HepG2 (cell line): ENCODE data around the gene ETFDH. TPM values are rescaled to one million over a fixed set of nuclear protein-coding genes. Genes with fewer than 3 reads are reported as not detected.

Source experiments
- DRAP1 ChIP-seq: IDR thresholded peaks from 2 replicates; pipeline ENCODE4 v1.6.1; 2016; ENCODE audit warnings: missing genetic modification reagents, missing compliant biosample characterization
- FOXP1 ChIP-seq, 2 experiments: fragments of 450-650 bp in 1 of 2; IDR thresholded peaks; 2 replicates each; pipeline ENCODE4 v1.6.1; 2017 to 2018; ENCODE audit warnings: antibody characterized with exemption in 1 of 2
- HMGXB3 ChIP-seq: sonication (generic); formaldehyde crosslinking; IDR thresholded peaks from 2 replicates; pipeline ENCODE4 v1.4.0; 2020; ENCODE audit warnings: missing genetic modification reagents, borderline replicate concordance
- PHF8 ChIP-seq: sonication (generic); formaldehyde crosslinking; IDR thresholded peaks from 2 replicates; pipeline ENCODE4 v1.5.0; 2020; ENCODE audit warnings: missing genetic modification reagents
- TBX2 ChIP-seq: sonication (generic); formaldehyde crosslinking; IDR thresholded peaks from 2 replicates; pipeline ENCODE4 v1.5.0; 2020; ENCODE audit warnings: missing genetic modification reagents, mild to moderate bottlenecking, borderline replicate concordance
- TCF7 ChIP-seq: sonication (generic); IDR thresholded peaks from 2 replicates; pipeline ENCODE4 v1.6.1; 2016; ENCODE audit warnings: antibody characterized with exemption, low read depth
- ZKSCAN5 ChIP-seq: sonication (generic); formaldehyde crosslinking; IDR thresholded peaks from 2 replicates; pipeline ENCODE4 v1.5.1; 2020; ENCODE audit warnings: mild to moderate bottlenecking, missing genetic modification reagents
- ZNF282 ChIP-seq: fragments of 450-650 bp; IDR thresholded peaks from 2 replicates; pipeline ENCODE4 v1.6.1; 2018; ENCODE audit not compliant: partially characterized antibody
- ZNF3 ChIP-seq: IDR thresholded peaks from 2 replicates; pipeline ENCODE4 v1.7.0; 2017; ENCODE audit warnings: inconsistent platforms
- ZNF510 ChIP-seq: sonication (generic); formaldehyde crosslinking; IDR thresholded peaks from 2 replicates; pipeline ENCODE4 v1.4.0; 2020; ENCODE audit warnings: low read depth, mild to moderate bottlenecking, missing genetic modification reagents
- ZNF572 ChIP-seq: sonication (generic); formaldehyde crosslinking; IDR thresholded peaks from 2 replicates; pipeline ENCODE4 v1.5.1; 2020; ENCODE audit warnings: mild to moderate bottlenecking, missing genetic modification reagents
- ZNF614 ChIP-seq: IDR thresholded peaks from 2 replicates; pipeline ENCODE4 v1.6.1; 2018; ENCODE audit warnings: missing biosample characterization, missing genetic modification reagents, inconsistent platforms, borderline replicate concordance
- ZNF639 ChIP-seq: conservative IDR thresholded peaks from 2 replicates; pipeline ENCODE4 v1.6.1; 2018; ENCODE audit warnings: missing genetic modification reagents
- ZNF83 ChIP-seq: sonication (generic); formaldehyde crosslinking; IDR thresholded peaks from 2 replicates; pipeline ENCODE4 v1.4.0; 2020; ENCODE audit warnings: missing genetic modification reagents, mild to moderate bottlenecking, borderline replicate concordance
- ZSCAN5A ChIP-seq: sonication (generic); formaldehyde crosslinking; IDR thresholded peaks from 2 replicates; pipeline ENCODE4 v1.8.0; 2022; ENCODE audit warnings: mild to moderate bottlenecking, missing genetic modification reagents, borderline replicate concordance
- polyA plus RNA-seq, 8 experiments: library from polyadenylated mRNA; depleted of rRNA in 3 of 8; stranded (reverse) in 7 of 8; unstranded in 1 of 8; fragments of >200 nt; fragmentation: Illumina TruSeq in 4 of 8; extraction: Trizol in 4 of 8; gene quantifications; 2 replicates each; pipeline versions ENCODE4 v1.2.1 to v1.2.3, GENCODE V29; 2011 to 2016; ENCODE audit warnings: low read depth in 4 of 8, missing spikeins in 1 of 8, mixed read lengths in 1 of 8; ENCODE audit not compliant: insufficient read depth in 1 of 8
- total RNA-seq, 5 experiments: library from RNA; depleted of rRNA; stranded (reverse); fragments of >200 nt; fragmentation: Illumina TruSeq; extraction: Trizol; gene quantifications; 2 replicates each; pipeline ENCODE4 v1.2.3, GENCODE V29; 2016; ENCODE audit warnings: low read depth in 1 of 5
- TF ChIP-seq, protein P1 (sequence below): sonication (generic); formaldehyde crosslinking; IDR thresholded peaks from 2 replicates; pipeline ENCODE4 v1.9.0; 2021; ENCODE audit warnings: missing genetic modification reagents, borderline replicate concordance

The ETFDH gene
- total and polyA plus RNA-seq, 2 of the 13 experiments (the other 11 are each of a cell fraction or from before 2014, with no cell fraction given) = 14.7 to 17.8 TPM

DNA sequence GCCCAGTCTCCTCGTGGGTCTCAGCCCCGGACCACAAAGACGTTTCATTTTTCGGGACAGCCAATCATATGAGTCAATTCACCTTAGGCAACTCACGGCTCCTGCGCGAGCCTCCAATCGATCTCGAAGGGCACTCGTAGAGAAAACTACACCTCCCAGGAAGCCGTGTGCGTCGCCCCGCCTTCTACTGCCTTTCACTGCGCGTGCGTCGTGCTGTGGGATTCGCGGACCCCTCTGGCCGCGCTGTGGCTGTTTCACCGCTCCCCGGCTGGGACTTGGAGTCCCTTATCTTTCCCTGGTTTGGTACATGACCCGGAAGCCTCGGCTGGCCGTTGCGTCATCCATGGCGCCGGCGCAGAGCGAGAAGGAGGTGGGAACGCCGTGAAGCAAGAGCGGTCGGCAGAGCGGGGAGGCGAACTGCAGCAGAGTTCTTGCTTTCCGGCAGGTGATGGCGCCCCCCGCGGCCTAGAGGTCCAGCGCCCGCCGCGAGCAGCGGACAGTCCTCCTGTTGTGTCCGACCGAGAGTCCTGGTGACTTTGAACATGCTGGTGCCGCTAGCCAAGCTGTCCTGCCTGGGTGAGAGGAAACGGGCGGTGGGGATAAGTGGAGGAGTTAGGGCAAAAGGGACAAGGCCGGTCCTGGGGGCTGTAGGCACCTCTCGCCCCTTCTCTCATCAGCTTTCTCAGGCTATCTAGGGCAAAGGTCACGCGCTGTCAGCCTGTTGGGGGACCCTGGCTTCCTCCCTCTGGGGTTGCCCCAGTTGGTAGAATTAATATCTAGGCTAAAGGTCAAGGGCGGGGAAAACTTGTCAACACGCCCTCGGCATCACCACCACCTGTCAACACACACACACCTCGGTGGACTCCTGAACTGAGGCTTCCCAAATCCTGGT lies at the start of gene ETFDH (continued):
- no peak for TF ChIP-seq ZNF510 (CRISPR knock-in tag)
- TF ChIP-seq HMGXB3 (CRISPR knock-in tag) = peak; percentile 97
- TF ChIP-seq ZNF639 (CRISPR knock-in tag) = peak; percentile 87
- TF ChIP-seq ZNF3 (CRISPR knock-in tag) = peak; percentile 55; the same call in 1 of the 2 replicates
- no peak for TF ChIP-seq ZNF282
- TF ChIP-seq TCF7 = no peak
- TF ChIP-seq, protein P1, sequence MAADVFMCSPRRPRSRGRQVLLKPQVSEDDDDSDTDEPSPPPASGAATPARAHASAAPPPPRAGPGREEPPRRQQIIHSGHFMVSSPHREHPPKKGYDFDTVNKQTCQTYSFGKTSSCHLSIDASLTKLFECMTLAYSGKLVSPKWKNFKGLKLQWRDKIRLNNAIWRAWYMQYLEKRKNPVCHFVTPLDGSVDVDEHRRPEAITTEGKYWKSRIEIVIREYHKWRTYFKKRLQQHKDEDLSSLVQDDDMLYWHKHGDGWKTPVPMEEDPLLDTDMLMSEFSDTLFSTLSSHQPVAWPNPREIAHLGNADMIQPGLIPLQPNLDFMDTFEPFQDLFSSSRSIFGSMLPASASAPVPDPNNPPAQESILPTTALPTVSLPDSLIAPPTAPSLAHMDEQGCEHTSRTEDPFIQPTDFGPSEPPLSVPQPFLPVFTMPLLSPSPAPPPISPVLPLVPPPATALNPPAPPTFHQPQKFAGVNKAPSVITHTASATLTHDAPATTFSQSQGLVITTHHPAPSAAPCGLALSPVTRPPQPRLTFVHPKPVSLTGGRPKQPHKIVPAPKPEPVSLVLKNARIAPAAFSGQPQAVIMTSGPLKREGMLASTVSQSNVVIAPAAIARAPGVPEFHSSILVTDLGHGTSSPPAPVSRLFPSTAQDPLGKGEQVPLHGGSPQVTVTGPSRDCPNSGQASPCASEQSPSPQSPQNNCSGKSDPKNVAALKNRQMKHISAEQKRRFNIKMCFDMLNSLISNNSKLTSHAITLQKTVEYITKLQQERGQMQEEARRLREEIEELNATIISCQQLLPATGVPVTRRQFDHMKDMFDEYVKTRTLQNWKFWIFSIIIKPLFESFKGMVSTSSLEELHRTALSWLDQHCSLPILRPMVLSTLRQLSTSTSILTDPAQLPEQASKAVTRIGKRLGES = no peak
- TF ChIP-seq FOXP1 (IDR thresholded peaks at IDR 0.05) = peak; percentile 46; the same call in 1 of the 2 replicates
- 0 out of 2 replicates have a peak, but pooled peaks have one; percentile 47 for TF ChIP-seq FOXP1 (CRISPR knock-in tag; IDR thresholded peaks at IDR 0.05)
- peak; percentile 97; the same call in 1 of the 2 replicates for TF ChIP-seq ZSCAN5A (CRISPR knock-in tag)
- TF ChIP-seq PHF8 = peak; percentile 65
- TF ChIP-seq TBX2 (CRISPR knock-in tag) = peak; percentile 83; the same call in 1 of the 2 replicates
- TF ChIP-seq ZNF614 (CRISPR knock-in tag) = peak; percentile 91
- 0 out of 2 replicates have a peak, but pooled peaks have one; percentile 57 for TF ChIP-seq ZKSCAN5 (CRISPR knock-in tag)
- TF ChIP-seq ZNF83 (CRISPR knock-in tag) = peak; percentile 32; the same call in 1 of the 2 replicates
- TF ChIP-seq ZNF572 = peak; percentile 57; the same call in 1 of the 2 replicates
- TF ChIP-seq DRAP1 (CRISPR knock-in tag) = peak; percentile 68
